OCI-M2 (cell line): ENCODE results near the gene TRMT10B.

Experiments
- DNase-seq: peaks from one replicate; lab custom pipeline; 2025; ENCODE audit not compliant: unreplicated experiment; lab: John Stamatoyannopoulos, UW

The TRMT10B gene, protein sequence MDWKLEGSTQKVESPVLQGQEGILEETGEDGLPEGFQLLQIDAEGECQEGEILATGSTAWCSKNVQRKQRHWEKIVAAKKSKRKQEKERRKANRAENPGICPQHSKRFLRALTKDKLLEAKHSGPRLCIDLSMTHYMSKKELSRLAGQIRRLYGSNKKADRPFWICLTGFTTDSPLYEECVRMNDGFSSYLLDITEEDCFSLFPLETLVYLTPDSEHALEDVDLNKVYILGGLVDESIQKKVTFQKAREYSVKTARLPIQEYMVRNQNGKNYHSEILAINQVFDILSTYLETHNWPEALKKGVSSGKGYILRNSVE

GRCh38 chr9:37753489-37754190 lies at the start of gene TRMT10B:
Gene TRMT10B (plus strand): TSS chr9:37753805. CDS start chr9:37761932, 8,127 bp downstream.
- no peak for DNase-seq

DNA sequence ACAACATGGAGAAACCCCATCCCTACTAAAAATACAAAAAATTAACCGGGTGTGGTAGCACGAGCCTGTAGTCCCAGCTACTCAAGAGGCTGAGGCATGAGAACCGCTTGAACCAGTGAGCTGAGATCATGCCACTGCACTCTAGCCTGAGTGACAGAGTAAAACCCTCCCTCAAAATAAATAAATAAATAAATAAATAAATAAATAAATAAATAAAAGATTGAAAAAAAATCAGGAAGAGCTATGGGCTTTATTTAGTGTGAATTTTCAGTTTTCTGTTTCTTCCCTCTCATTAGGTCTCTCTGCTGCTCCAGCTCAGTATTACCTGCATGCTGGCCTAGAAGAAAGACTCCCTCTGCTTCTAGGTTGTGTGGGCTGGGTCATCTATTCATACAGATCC lies 47.8 kb upstream of the TRMT10B start:
- DNase-seq: no peak

GRCh38 chr9:37706290-37706689 lies 47.3 kb upstream of the TRMT10B start:
- DNase-seq: no peak

DNA sequence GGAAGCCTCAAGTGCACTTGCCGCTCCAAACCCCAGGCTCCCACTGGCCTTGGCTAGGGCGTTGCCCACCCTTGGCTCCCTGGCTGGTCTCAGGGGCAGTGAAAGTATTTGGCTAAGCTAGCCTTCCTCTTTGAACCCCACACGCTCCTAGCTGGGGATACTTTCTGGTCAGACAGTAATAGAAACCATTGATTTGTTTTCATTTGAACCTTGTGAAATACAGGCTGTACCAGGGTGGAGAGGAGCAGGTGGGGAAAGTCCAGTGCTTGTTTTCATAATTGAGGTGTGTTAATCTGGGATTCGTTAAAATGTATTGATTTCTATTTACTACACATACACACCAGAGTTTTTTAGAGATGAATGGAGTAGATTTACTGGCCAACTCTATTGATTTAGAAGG lies 45.9 kb upstream of the TRMT10B start:
- no peak for DNase-seq

DNA sequence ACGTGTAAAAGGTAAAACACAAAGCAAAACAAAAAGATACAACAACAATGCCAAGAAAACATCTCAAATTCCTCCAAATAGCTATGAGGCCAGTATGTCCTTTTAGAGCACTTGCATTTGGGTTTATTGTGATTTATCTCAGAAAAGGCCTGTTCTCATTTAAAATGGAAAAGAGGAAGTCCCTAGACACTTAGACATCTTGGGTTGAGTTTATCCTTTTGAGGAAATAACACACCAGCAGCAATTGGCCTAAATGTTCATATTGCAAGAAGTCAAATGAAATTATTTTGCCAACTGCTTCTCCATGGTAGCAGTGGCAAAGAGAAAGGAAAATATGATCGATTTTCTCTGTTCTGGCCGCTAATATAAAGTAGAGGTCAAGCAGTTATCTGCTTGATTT lies 43.6 kb upstream of the TRMT10B start:
- DNase-seq: no peak

- DNase-seq: no peak
Measured at GRCh38 chr9:37715260-37715659, 38.3 kb upstream of the TRMT10B start.

DNA sequence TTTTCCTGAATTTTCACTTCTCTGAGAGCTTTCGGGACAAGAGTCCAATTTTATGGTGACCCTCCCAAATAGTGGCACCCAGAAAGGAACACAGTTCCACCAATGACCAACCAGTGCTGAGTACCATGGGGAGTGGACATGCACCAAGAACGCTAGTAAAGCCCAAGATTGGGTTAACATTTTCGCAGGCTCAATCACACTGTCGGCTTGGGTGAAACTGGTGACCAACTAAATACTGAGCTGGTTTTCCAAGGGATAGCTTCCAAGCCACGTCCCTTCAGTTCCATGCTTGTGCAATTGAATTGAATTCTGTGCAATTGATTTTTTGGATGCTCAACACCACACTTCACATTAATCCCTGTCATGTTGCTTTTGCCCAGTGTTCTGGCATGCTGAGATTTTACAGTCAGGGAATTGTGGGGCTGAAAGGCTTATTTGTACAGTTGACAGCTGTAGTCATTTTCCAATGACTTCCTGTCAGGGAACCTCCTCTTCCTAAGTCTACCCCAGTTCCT lies 37.6 kb upstream of the TRMT10B start:
- DNase-seq: no peak

GRCh38 chr9:37719526-37719925 lies 34.1 kb upstream of the TRMT10B start:
- no peak for DNase-seq

- no peak for DNase-seq
Measured at GRCh38 chr9:37727013-37727412, 26.6 kb upstream of the TRMT10B start.

- DNase-seq: no peak
Measured at GRCh38 chr9:37729499-37729898, 24.1 kb upstream of the TRMT10B start.

GRCh38 chr9:37730256-37730655 lies 23.3 kb upstream of the TRMT10B start:
- DNase-seq: no peak

- DNase-seq: no peak
Measured at GRCh38 chr9:37730839-37731238, 22.8 kb upstream of the TRMT10B start.

GRCh38 chr9:37732086-37732741 lies 21.4 kb upstream of the TRMT10B start:
- no peak for DNase-seq

- no peak for DNase-seq
Measured at GRCh38 chr9:37732952-37733351, 20.7 kb upstream of the TRMT10B start.

GRCh38 chr9:37739222-37739621 lies 14.4 kb upstream of the TRMT10B start:
- DNase-seq: no peak

DNA sequence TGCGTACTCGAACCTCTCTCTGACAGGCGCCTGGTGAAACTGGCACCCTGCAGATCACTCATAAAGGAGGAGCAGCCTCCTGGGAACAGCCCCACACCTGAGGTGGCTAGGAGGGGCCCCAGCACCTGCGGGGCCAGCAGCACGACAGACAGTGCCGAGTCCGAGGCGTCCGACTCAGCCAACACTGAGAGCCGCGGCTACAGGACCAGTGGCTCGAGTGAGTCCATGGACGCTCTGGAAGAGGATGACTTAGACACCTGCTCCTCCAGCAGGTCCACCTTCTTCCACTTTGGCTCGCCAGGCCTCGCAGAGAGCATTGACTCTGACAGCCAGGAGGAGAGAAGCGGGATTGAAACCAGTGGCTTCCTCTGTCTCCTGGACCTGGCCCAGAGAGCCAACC lies 13.5 kb upstream of the TRMT10B start:
- DNase-seq: no peak

DNA sequence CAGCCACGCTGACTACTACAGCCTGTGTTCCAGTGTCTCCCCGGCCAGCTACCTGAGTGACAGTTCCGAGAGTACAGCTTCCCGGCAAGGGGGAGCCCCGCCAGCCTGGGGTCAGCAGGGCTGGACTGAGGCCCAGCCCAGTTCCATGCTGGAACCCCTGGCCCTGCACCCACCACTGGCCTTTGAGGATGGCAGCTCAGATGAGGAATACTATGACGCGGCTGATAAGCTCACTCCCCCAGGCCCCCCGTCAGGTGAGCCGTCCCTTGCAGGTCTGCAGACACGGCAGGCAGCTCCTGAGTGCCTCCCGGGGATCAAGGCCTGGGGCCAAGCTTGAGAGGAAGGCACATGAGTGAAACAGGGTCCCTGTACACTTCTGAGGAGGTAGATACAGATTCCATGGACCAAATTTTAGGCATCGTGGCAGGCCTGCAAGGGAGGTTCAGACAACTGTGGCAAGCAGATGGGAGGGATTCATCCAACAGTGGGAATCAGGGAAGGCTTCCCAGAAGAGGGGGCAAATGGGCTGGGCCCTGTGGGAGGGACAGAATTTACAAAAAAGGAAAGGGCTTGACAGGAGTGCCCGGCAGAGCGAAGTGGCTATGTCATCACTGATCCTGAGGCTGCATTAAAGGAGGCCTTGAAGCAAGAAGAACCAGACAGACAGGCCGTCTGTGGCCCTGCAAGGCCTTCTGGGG lies 12.8 kb upstream of the TRMT10B start:
- DNase-seq: no peak

DNA sequence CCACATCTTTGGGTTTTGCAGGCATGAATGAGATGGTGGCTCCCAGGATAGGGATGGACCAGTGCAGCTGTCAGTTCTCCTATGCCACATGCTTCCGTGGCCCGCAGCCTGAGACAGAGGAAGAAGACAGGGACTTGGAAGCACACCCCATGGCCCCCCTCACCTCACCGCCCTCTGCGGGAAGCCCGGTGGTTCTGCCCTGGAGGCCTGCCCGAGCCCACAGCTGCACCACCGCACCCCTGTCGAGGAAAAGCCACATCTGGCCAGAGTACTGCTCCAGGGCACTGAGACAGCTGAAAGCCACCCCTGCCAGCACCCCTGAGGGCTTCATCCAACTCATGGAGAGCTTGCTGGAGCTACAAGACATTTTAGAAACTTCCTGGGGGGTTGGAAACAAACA lies 7.6 kb upstream of the TRMT10B start:
- DNase-seq: no peak

DNA sequence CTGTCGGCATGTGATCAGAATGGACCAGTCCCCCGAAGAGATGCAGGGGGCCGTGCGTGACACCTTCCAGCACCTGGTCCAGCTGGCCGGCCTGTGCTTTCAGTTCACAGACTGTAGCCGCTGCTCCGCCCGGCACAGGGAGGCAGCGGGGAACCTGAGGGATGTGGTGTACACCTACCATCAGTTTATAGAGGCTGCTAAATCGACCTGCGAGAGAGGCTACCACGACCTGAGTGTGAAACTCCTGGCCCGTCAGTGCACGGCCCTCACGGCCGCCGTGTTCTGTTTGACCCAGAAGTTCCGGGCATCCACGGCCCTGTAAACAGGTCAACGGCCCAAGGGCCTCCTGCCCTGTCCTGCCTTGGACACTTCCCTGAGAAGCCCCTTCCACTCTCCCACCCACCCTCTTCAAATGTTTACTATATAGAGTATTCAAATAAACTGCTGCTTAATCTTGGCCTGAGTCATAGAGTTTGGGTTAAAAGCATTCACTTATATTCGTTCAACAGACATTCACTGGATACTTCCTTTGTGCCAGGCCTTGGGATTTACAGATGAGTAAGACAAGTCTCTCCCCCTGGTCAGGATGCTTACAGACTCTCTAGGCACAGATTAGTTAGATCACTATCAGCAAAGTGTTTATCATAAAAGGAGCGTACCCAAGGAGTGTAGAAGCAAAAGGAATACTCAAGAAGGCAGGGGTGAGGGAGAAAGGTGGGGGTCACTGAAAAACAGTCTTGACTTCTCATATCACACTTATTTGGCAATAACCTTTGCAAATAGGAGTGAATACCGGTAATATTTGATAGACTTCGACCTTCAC lies 6.9 kb upstream of the TRMT10B start:
- no peak for DNase-seq

GRCh38 chr9:37747271-37747753 lies 6.3 kb upstream of the TRMT10B start:
- DNase-seq: no peak
